ENCODE results near the gene EFNA2.
A peak's percentile ranks its signal among the peaks of the same experiment; 100 is the strongest.

EFNA2 gene

GRCh38 chr19:1270213-1270853 is 15.3 kb upstream of the EFNA2 start:
- H3K27ac ChIP-seq: peak overlapping the region; percentile 99
- no peak for DNase-seq (ENCODE audit: low read depth, low spot score)

- no peak for DNase-seq (ENCODE audit: low read depth, low spot score)
- peak overlapping the region; percentile 99 for H3K27ac ChIP-seq
Observed at GRCh38 chr19:1270854-1271527, 14.7 kb upstream of the EFNA2 start.

- DNase-seq (ENCODE audit: low read depth, low spot score): no peak
- H3K27ac ChIP-seq: peak overlapping the region; percentile 99
Observed at GRCh38 chr19:1271528-1272422, 13.9 kb upstream of the EFNA2 start.

- H3K27ac ChIP-seq: peak overlapping the region; percentile 99
- DNase-seq (ENCODE audit: low read depth, low spot score): no peak
Observed at GRCh38 chr19:1272423-1273262, 13.0 kb upstream of the EFNA2 start.

GRCh38 chr19:1273263-1274041 is 12.2 kb upstream of the EFNA2 start:
- H3K27ac ChIP-seq: peak overlapping the region; percentile 92
- no peak for DNase-seq (ENCODE audit: low read depth, low spot score)

GRCh38 chr19:1274081-1274851 is 11.4 kb upstream of the EFNA2 start:
- DNase-seq (ENCODE audit: low read depth, low spot score): no peak
- H3K27ac ChIP-seq: peak overlapping the region; percentile 92

GRCh38 chr19:1274852-1275259 is 10.8 kb upstream of the EFNA2 start:
- peak overlapping the region; percentile 92 for H3K27ac ChIP-seq
- DNase-seq (ENCODE audit: low read depth, low spot score): no peak

GRCh38 chr19:1275260-1275975 is 10.3 kb upstream of the EFNA2 start, which contains the start of gene FAM174C:
TSS of gene FAM174C (plus strand) at chr19:1275530. CDS start at chr19:1275550, 20 bp downstream.
- peak; percentile 93 for DNase-seq (ENCODE audit: low read depth, low spot score)
- peak within 1 kb of the TSS; percentile 92 for H3K27ac ChIP-seq

- peak overlapping the region; percentile 92 for H3K27ac ChIP-seq
- DNase-seq (ENCODE audit: low read depth, low spot score): no peak
Observed at GRCh38 chr19:1275976-1276627, 9.6 kb upstream of the EFNA2 start.

GRCh38 chr19:1276628-1277022 is 9.0 kb upstream of the EFNA2 start:
- peak overlapping the region; percentile 92 for H3K27ac ChIP-seq
- no peak for DNase-seq (ENCODE audit: low read depth, low spot score)

GRCh38 chr19:1277061-1277460 is 8.6 kb upstream of the EFNA2 start:
- no peak overlapping the region for H3K27ac ChIP-seq
- no peak for DNase-seq (ENCODE audit: low read depth, low spot score)

- H3K27ac ChIP-seq: no peak overlapping the region
- DNase-seq (ENCODE audit: low read depth, low spot score): no peak
Observed at GRCh38 chr19:1278074-1278473, 7.6 kb upstream of the EFNA2 start.

GRCh38 chr19:1278713-1279660 is 6.7 kb upstream of the EFNA2 start:
- no peak overlapping the region for H3K27ac ChIP-seq
- DNase-seq (ENCODE audit: low read depth, low spot score): no peak

GRCh38 chr19:1279782-1280341 is 5.8 kb upstream of the EFNA2 start:
- no peak for DNase-seq (ENCODE audit: low read depth, low spot score)
- H3K27ac ChIP-seq: no peak overlapping the region

- no peak for DNase-seq (ENCODE audit: low read depth, low spot score)
- no peak overlapping the region for H3K27ac ChIP-seq
Observed at GRCh38 chr19:1280636-1281568, 4.8 kb upstream of the EFNA2 start.

Measured in epithelial cell of prostate (primary cell).